ENCODE results near the gene NXF3.
"Not testable (repeated sequence)": the region's sequence is repeated elsewhere in the genome, so short reads cannot be mapped to it uniquely, and the experiment has no call there.

Gene NXF3

DNA sequence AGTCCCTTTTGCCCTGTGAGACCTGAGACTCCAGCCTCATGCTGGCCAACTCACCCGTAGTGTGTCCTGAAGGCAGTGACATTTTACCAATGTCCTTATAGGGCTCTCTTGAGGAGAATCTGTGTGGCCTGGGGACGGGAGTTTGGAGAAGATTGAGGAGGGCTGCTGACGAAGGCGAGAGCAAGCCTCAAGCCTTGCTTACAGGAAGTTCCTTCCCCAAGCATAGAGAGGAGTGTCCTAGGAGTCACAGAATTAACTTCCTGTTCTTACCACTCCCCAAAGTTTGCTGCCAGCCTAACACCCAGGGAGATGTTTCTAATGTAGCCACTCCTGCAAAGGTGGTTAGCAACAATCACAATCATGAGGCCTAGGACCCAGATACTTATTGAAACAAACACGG lies at the start of gene NXF3:
Gene NXF3, minus strand, starts transcription at position 202 of the 400 bp plus-strand sequence. Its CDS starts 120 bp downstream, at position 82.
- DNase-seq (ENCODE audit: low spot score) = no peak

- not testable (repeated sequence) for DNase-seq (ENCODE audit: low spot score)
Observed at GRCh38 chrX:103136528-103136927, 43.6 kb upstream of the NXF3 start.

DNA sequence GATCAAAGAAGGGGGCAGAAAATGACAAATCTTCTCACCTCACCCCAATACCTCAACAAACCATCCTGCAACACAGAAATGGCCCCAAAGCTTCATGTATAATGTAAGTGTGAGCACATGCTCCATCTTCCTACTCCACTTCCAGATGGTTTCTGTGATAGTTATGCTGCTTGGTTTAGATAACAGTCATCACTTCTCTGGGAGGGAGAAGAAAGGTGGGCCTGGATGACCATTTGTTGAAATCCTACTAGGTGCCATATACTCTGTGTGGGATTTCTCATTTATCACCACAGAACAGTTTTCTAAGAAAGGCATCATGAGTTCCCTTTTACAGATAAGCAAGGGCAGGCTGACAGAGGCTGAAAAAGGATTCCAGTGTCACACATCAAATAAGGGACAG lies 31.3 kb upstream of the NXF3 start:
- no peak for DNase-seq (ENCODE audit: low spot score)

DNA sequence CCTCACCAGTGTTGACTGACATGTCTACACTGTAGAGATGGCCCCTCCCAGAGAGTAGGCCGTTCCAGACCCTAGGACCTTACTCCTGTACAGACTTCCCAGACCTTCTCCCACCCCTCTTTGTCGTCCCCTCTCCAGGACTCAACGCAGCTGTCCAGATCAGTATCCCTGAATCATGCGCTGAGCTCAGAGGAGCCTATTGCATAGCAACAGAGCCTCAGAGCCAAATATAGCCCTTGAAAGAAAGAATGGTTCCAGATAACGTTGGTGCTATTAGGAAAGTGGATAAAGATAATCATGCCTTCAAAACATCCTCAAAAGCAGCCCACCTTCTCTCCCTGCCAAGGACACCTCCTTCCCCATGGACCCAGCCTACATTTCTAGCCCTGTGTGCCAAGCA lies 27.8 kb upstream of the NXF3 start:
- DNase-seq (ENCODE audit: low spot score) = no peak

- not testable (repeated sequence) for DNase-seq (ENCODE audit: low spot score)
Observed at GRCh38 chrX:103116970-103117369, 24.0 kb upstream of the NXF3 start.

DNA sequence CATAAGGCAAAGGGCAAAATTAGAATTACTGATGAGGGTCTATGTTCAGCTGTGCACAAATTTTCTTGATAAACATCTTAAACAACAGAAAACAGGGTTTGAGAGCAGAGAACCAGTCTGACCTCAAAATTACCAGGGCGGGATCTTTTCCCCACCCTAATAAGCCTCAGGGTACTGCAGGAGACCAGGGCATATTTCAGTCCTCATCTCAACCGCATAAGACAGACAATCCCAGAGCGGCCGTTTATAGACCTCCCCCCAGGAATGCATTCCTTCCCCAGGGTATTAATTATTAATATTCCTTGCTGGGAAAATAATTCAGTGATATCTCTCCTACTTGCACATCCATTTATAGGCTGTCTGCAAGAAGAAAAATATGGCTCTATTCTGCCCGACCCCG lies 16.6 kb upstream of the NXF3 start:
- DNase-seq (ENCODE audit: low spot score) = not testable (repeated sequence)

GRCh38 chrX:103107836-103108235 lies 14.9 kb upstream of the NXF3 start:
- no peak for DNase-seq (ENCODE audit: low spot score)

DNA sequence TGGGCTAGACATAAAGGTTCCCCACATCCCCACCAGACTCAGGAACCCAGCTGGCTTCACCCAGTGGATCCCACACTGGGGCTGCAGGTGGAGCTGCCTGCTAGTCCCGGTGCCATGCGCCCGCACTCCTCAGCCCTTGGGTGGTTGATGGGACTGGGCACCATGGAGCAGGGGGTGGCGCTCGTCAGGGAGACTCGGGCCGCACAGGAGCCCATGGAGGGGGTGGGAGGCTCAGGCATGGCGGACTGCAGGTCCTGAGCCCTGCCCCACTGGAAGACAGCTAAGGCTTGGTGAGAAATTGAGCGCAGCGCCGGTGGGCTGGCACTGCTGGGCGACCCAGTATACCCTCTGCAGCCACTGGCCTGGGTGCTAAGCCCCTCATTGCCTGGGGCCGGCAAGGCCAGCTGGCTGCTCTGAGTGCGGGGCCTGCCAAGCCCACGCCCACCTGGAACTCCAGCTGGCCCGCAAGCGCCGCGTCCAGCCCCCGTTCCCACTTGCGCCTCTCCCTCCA lies 14.3 kb upstream of the NXF3 start:
- not testable (repeated sequence) for DNase-seq (ENCODE audit: low spot score)

DNA sequence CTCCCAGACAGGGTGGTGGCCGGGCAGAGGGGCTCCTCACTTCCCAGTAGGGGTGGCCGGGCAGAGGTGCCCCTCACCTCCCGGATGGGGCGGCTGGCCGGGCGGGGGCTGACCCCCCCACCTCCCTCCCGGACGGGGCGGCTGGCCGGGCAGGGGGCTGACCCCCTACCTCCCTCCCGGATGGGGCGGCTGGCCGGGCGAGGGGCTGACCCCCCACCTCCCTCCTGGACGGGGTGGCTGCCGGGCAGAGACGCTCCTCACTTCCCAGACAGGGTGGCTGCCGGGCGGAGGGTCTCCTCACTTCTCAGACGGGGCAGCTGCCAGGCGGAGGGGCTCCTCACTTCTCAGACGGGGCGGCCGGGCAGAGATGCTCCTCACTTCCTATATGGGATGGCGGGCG lies 11.4 kb upstream of the NXF3 start:
- DNase-seq (ENCODE audit: low spot score) = not testable (repeated sequence)

DNA sequence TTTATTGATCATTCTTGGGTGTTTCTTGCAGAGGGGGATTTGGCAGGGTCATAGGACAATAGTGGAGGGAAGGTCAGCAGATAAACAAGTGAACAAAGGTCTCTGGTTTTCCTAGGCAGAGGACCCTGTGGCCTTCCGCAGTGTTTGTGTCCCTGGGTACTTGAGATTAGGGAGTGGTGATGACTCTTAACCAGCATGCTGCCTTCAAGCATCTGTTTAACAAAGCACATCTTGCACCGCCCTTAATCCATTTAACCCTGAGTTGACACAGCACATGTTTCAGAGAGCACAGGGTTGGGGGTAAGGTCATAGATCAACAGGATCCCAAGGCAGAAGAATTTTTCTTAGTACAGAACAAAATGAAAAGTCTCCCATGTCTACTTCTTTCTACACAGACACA lies 10.9 kb upstream of the NXF3 start:
- not testable (repeated sequence) for DNase-seq (ENCODE audit: low spot score)

- DNase-seq (ENCODE audit: low spot score) = no peak
Observed at GRCh38 chrX:103101299-103102042, 8.5 kb upstream of the NXF3 start.

DNA sequence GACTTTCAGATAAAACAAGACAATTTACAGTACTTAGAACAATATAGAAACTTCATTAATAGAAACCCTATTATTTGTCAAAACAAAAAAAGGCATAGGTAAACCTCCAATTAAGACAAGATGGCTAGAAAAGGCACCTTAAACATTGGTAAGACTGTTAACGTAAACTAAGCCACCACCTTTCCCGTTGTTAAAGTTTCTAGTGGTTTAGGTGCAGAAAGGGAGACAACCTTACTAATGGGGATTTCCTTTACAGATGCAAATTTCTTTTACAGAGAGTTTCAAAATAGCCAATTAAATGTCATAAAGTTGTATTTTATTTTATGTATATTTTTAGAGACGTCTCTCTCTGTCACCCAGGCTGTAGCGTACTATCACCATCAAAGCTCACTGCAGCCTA lies 7.5 kb upstream of the NXF3 start:
- DNase-seq (ENCODE audit: low spot score) = no peak

DNA sequence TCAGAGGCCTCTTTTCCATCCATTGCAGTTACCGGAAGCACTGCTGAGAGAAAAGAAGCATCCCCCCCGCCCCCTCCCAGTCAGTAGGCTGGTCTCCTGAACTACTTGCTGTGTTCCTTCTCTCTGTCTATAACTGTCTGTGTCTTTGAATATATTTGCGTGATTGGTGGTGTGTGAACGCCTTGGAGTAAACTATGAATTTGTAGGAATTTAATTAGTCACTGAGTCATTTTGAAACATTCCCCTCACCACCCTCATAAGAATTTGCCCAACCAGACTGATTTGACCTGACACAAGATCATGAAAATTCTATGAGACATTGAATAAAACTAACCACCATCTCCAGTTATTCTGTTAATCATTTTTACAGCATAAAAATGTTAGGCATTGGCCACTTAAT lies 6.7 kb upstream of the NXF3 start:
- DNase-seq (ENCODE audit: low spot score) = no peak

DNA sequence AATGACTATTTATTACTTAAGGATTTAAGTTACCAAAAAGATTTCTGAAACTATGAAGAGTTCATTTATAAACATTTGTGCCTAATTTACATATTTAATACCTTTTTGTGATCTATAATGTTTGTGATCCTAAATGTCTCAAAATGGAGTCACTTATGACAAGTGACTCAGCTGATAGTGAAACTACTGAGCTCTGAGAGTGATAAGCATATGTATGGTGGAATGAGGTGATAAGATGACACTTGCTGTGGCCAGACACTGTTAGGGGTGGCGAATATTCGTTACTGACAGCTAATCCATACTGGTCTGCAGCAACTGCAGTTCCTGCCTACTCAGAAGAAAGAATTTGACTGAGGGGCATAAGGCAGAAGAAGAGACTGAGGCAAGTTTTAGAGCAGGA lies 5.5 kb upstream of the NXF3 start:
- no peak for DNase-seq (ENCODE audit: low spot score)

DNA sequence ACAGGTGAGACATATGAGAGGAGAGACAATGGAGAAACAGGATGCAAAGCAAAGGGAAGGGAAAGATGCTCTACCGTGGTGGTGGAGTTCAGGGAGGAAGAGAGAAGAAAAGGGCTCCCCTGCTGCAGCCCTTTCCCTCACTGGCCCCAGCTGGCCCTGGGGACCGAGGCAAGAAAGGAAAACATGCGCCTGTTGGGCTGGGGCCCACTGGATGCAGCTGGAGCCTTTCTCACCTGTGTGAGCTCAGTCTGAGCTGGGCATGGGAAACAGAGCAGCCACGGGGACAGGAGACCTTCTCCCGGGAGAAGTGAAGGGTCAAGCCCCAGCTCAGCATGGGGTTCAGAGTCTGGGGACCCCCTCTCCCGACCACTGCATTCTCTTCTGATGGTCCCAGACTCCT lies 11.9 kb downstream of the NXF3 start:
- no peak for DNase-seq (ENCODE audit: low spot score)

- no peak for DNase-seq (ENCODE audit: low spot score)
Observed at GRCh38 chrX:103073467-103073866, 19.5 kb downstream of the NXF3 start.

GRCh38 chrX:103066606-103067005 lies 26.3 kb downstream of the NXF3 start:
- no peak for DNase-seq (ENCODE audit: low spot score)

DNA sequence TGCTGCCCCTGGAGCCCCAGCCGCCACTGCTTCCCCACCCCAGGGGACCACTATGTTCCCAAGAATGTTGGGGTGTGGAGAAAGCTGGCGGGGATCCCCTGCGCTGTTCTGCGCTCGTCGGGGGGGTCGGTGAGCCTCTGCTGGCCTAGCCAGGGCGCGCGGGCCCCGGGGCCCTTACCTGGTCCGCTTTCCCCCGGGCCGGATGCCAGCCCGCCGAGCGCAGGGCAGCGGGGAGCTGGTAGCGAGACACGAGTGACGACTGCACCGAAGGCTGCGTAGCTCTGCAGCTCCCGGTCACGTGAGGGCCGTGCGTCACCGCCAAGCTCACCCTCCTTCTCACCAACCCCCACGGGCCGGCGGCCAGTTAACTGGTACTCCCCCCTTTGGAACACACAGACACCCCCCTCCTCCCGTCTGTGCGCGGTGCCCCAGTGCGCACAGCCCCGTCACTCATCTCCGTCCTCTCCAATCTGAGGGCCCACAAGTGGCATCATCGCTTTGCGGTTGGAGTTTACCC lies 29.0 kb downstream of the NXF3 start, which contains the start of gene BEX1:
Gene BEX1, minus strand, starts transcription at position 254 of the 517 bp plus-strand sequence. CDS start 897 bp downstream, outside the sequence.
- DNase-seq (ENCODE audit: low spot score) = no peak

GRCh38 chrX:103063191-103063845 lies 29.6 kb downstream of the NXF3 start:
- DNase-seq (ENCODE audit: low spot score) = peak; percentile 7

DNA sequence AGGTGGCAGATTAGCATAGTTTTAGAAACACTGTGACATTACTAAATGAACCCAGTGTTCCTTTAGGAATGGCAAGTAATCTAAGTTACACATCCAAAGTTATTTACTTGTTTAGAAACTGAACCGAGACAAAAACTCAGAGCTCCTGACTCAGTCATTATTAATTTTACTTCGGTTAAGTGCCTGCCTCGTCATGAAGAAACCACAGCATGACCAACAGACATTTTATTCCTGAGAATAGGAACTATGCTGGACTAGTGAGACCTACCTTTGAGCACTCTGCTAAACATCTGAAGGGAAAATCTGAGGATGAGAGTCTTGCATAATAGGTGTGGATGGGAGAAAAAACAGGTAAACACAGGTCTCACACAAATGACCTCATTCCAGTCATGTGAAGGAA lies 31.5 kb downstream of the NXF3 start:
- DNase-seq (ENCODE audit: low spot score) = no peak

DNA sequence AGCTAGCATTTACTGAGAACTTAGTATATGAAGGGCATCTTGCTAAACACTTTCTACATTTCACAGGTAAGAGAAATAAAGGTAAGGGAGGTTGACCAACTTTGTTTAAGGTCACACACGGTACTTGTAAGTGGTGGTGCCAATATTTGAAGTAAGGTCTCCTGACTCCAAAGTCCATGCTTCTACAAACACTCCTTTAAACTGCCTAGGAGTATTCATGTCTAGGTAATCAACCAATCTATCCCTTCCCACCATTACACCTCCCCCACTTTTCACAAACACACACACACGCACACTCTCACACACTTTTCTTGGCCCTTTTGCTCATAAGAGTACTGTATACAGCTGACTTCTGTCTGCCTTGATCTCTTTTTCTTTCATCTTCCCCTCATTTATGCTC lies 36.0 kb downstream of the NXF3 start:
- DNase-seq (ENCODE audit: low spot score) = no peak

DNA sequence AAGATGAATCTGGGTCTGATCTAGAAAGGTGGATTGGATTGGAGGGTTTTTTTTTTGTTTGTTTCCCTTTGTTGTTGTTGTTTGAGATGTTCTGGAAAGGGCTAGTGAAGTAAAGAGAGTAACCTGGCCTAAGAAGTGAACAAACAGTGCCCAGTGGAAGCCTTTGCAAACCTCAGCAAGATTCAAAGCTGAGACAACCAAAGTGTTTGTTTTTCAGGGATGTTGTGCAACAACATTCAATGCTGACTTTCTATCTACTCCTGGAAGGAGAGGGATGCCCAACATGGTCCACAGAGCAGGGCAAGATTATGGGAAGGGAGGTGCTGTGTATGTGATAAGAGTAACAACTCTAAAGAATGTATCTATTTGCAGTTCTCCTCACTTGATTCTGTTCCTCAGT lies 40.3 kb downstream of the NXF3 start:
- DNase-seq (ENCODE audit: low spot score) = no peak

- DNase-seq (ENCODE audit: low spot score) = no peak
Observed at GRCh38 chrX:103051260-103051789, 41.6 kb downstream of the NXF3 start.

Data from kidney capillary endothelial cell (primary cell).